ENCODE data around the gene CAPN1.

DNA sequence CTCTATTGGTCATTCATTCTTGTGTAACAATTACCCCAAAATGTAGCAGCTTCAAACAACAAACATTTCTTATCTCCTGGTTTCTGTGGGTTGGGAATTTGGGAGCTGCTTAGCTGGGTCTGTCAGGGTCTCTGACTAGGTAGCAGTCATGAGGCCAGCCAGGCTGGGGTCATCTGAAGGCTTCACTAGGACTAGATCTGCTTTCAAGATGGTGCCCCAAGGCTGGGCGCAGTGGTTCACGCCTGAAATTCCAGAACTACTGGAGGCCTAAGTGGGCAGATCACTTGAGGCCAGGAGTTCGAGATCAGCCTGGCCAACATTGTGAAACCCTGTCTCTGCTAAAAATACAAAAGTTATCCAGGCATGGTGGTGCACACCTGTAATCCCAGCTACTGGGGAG, 24.8 kb upstream of the CAPN1 start:
- no peak for TF ChIP-seq EZH2 (IDR thresholded peaks at IDR 0.05; ENCODE audit: borderline replicate concordance, low read length)
- no peak for TF ChIP-seq CTCF (conservative IDR thresholded peaks at IDR 0.05 in 1 of 2, IDR thresholded peaks at IDR 0.05 in 1 of 2; ENCODE audit: extremely low read depth in 1 of 2, insufficient read depth in 1 of 2, low read depth in 1 of 2, low read length in 2 of 2)

All from mammary epithelial cell (primary cell).